IMR-90 (cell line): ENCODE results near the gene FH. TPM values are rescaled to one million over a fixed set of nuclear protein-coding genes. Genes with fewer than 3 reads are reported as not detected.

Experiments used
- ATAC-seq: fragments of 200-7000 bp; cut with Tn5 transposase; 2 replicates; pipeline ENCODE4 v1.9.1; 2020; ENCODE audit warnings: low read depth, mild to moderate bottlenecking, moderate library complexity
- BruUV-seq: library from RNA; stranded (reverse); fragments of 400-500 nt; replicated peaks from 2 replicates; lab custom pipeline; 2021; lab: Mats Ljungman, UMichigan
- CTCF ChIA-PET: fragments of 300-600 bp; formaldehyde crosslinking; extraction: SDS; loops from one replicate; lab custom pipeline; 2021; ENCODE audit warnings: antibody characterized with exemption; lab: Yijun Ruan, JAX
- POLR2A ChIA-PET: fragments of 300-600 bp; sonication (Branson Sonifier 250); formaldehyde crosslinking; loops from one replicate; lab custom pipeline; 2022; ENCODE audit warnings: antibody characterized with exemption; ENCODE audit not compliant: unreplicated experiment; lab: Charles Lee
- DNase-seq: peaks from one replicate; pipeline ENCODE4 v3.0.0; 2013
- H2AFZ ChIP-seq: replicated peaks from 2 replicates; pipeline ENCODE3; 2013; ENCODE audit warnings: low read length, mild to moderate bottlenecking; ENCODE audit not compliant: poor library complexity
- H2AK5ac ChIP-seq: 2 replicates; pipeline ENCODE4 v1.6.1; 2013; ENCODE audit warnings: low read depth, low read length, inconsistent platforms
- H2AK9ac ChIP-seq: replicated peaks from 2 replicates; pipeline ENCODE3; 2013; ENCODE audit warnings: mild to moderate bottlenecking, low read depth, low read length, moderate library complexity; ENCODE audit not compliant: poor library complexity
- H2BK120ac ChIP-seq: 2 replicates; pipeline ENCODE4 v1.6.1; 2013; ENCODE audit warnings: low read depth, low read length, inconsistent platforms
- H2BK15ac ChIP-seq: 3 replicates; pipeline ENCODE4 v1.6.1; 2013; ENCODE audit warnings: low read depth, low read length, inconsistent platforms
- H2BK20ac ChIP-seq: 2 replicates; pipeline ENCODE4 v1.6.1; 2013; ENCODE audit warnings: low read depth, mild to moderate bottlenecking, inconsistent platforms, low read length, moderate library complexity
- H2BK5ac ChIP-seq: 2 replicates; pipeline ENCODE4 v1.6.1; 2013; ENCODE audit warnings: mild to moderate bottlenecking, low read depth, low read length, inconsistent platforms; ENCODE audit not compliant: poor library complexity, severe bottlenecking
- H3K14ac ChIP-seq: replicated peaks from 2 replicates; pipeline ENCODE4 v1.6.1; 2013; ENCODE audit warnings: low read depth, low read length, inconsistent platforms
- H3K18ac ChIP-seq: 2 replicates; pipeline ENCODE4 v1.6.1; 2013; ENCODE audit warnings: low read depth, low read length, control low read depth
- H3K23ac ChIP-seq: 2 replicates; pipeline ENCODE4 v1.6.1; 2013; ENCODE audit warnings: low read depth, low read length, inconsistent platforms
- H3K27ac ChIP-seq: 2 replicates; pipeline ENCODE4 v1.5.1; 2013; ENCODE audit warnings: mild to moderate bottlenecking, control low read depth, low read length; ENCODE audit not compliant: insufficient read depth
- H3K27me3 ChIP-seq: 2 replicates; pipeline ENCODE4 v1.6.1; 2013; ENCODE audit warnings: low read length; ENCODE audit not compliant: control insufficient read depth, insufficient read depth
- H3K36me3 ChIP-seq: 2 replicates; pipeline ENCODE4 v1.6.1; 2013; ENCODE audit warnings: low read length, mixed read lengths; ENCODE audit not compliant: control insufficient read depth, insufficient read depth
- H3K4ac ChIP-seq: 2 replicates; pipeline ENCODE4 v1.6.1; 2013; ENCODE audit warnings: low read depth, low read length, inconsistent platforms
- H3K4me1 ChIP-seq: 2 replicates; pipeline ENCODE4 v1.6.1; 2013; ENCODE audit warnings: low read length, mixed read lengths; ENCODE audit not compliant: control insufficient read depth, insufficient read depth
- H3K4me2 ChIP-seq: 2 replicates; pipeline ENCODE4 v1.6.1; 2013; ENCODE audit warnings: low read depth, mild to moderate bottlenecking, control low read depth, low read length, moderate library complexity
- H3K4me3 ChIP-seq: 2 replicates; pipeline ENCODE4 v1.5.1; 2013; ENCODE audit warnings: low read depth, mild to moderate bottlenecking, control low read depth, low read length, moderate library complexity; ENCODE audit not compliant: insufficient read depth
- H3K56ac ChIP-seq: 2 replicates; pipeline ENCODE4 v1.6.1; 2013; ENCODE audit warnings: low read length, inconsistent platforms; ENCODE audit not compliant: insufficient read depth; ENCODE audit errors: extremely low read depth
- H3K79me1 ChIP-seq, 2 experiments: 2 replicates each; pipeline ENCODE4 v1.6.1; 2013; ENCODE audit warnings: low read length in 2 of 2, inconsistent platforms in 1 of 2, low read depth in 1 of 2
- H3K9ac ChIP-seq: 2 replicates; pipeline ENCODE4 v1.6.1; 2013; ENCODE audit warnings: low read depth, low read length, control low read depth
- H3K9me1 ChIP-seq: 2 replicates; pipeline ENCODE4 v1.6.1; 2013; ENCODE audit warnings: low read length, inconsistent platforms; ENCODE audit not compliant: insufficient read depth
- H3K9me3 ChIP-seq: 2 replicates; pipeline ENCODE4 v1.6.1; 2013; ENCODE audit warnings: low read length; ENCODE audit not compliant: control insufficient read depth, insufficient read depth
- H4K20me1 ChIP-seq: 2 replicates; pipeline ENCODE4 v1.6.1; 2013; ENCODE audit warnings: low read length, inconsistent platforms; ENCODE audit not compliant: insufficient read depth
- H4K5ac ChIP-seq: 2 replicates; pipeline ENCODE4 v1.6.1; 2013; ENCODE audit warnings: mild to moderate bottlenecking, low read depth, low read length, control low read depth
- H4K8ac ChIP-seq, 2 experiments: 2 replicates each; pipeline ENCODE4 v1.6.1; 2013; ENCODE audit warnings: low read depth in 2 of 2, low read length in 2 of 2, control low read depth in 1 of 2, inconsistent platforms in 1 of 2
- H4K91ac ChIP-seq: 2 replicates; pipeline ENCODE4 v1.6.1; 2013; ENCODE audit warnings: low read depth, low read length, inconsistent platforms; ENCODE audit not compliant: insufficient read depth
- BHLHE40 ChIP-seq: fragments of 150-350 bp; IDR thresholded peaks from 2 replicates; pipeline ENCODE4 v1.6.1; 2016; ENCODE audit warnings: mild to moderate bottlenecking, low read depth, low read length
- CEBPB ChIP-seq: IDR thresholded peaks from 2 replicates; pipeline ENCODE4 v1.6.1; 2012; ENCODE audit warnings: low read depth, low read length, improper control_type of control experiment
- CHD1 ChIP-seq: IDR thresholded peaks from 2 replicates; pipeline ENCODE4 v1.6.1; 2012; ENCODE audit warnings: low read depth, low read length, improper control_type of control experiment
- FOS ChIP-seq: fragments of 150-350 bp; IDR thresholded peaks from 2 replicates; pipeline ENCODE4 v1.6.1; 2016; ENCODE audit warnings: low read depth, low read length
- MAFK ChIP-seq: IDR thresholded peaks from 2 replicates; pipeline ENCODE4 v1.6.1; 2012; ENCODE audit warnings: low read depth, low read length, improper control_type of control experiment
- MAZ ChIP-seq: IDR thresholded peaks from 2 replicates; pipeline ENCODE4 v1.6.1; 2012; ENCODE audit warnings: low read depth, mild to moderate bottlenecking, low read length, improper control_type of control experiment, moderate library complexity, borderline replicate concordance
- MXI1 ChIP-seq: IDR thresholded peaks from 2 replicates; pipeline ENCODE4 v1.6.1; 2012; ENCODE audit warnings: low read depth, mild to moderate bottlenecking, low read length, moderate library complexity, borderline replicate concordance
- NFE2L2 ChIP-seq: fragments of 150-350 bp; IDR thresholded peaks from 2 replicates; pipeline ENCODE4 v1.6.1; 2016; ENCODE audit warnings: low read depth, mild to moderate bottlenecking, low read length
- POLR2A ChIP-seq: IDR thresholded peaks from 2 replicates; pipeline ENCODE4 v1.6.1; 2012; ENCODE audit warnings: mild to moderate bottlenecking, low read depth, low read length
- RAD21 ChIP-seq: IDR thresholded peaks from 2 replicates; pipeline ENCODE4 v1.6.1; 2012; ENCODE audit warnings: low read length, improper control_type of control experiment
- RCOR1 ChIP-seq: IDR thresholded peaks from 2 replicates; pipeline ENCODE4 v1.6.1; 2012; ENCODE audit warnings: mild to moderate bottlenecking, low read length, improper control_type of control experiment; ENCODE audit not compliant: insufficient replicate concordance
- RFX5 ChIP-seq: IDR thresholded peaks from 2 replicates; pipeline ENCODE4 v1.8.0; 2012; ENCODE audit warnings: low read depth, mild to moderate bottlenecking, low read length, moderate library complexity
- SMC3 ChIP-seq: fragments of 150-350 bp; IDR thresholded peaks from 2 replicates; pipeline ENCODE4 v1.6.1; 2016; ENCODE audit warnings: low read depth, mild to moderate bottlenecking, antibody characterized with exemption, low read length, moderate library complexity
- WGBS, 2 experiments: methylation state at CpG; one replicate each; pipeline versions ENCODE4 v1.1.5 to v1.1.7; 2013; ENCODE audit warnings: missing lambda C conversion rate in 2 of 2; ENCODE audit not compliant: insufficient read length in 1 of 2; ENCODE audit errors: extremely low coverage in 2 of 2; 5-methylcytosine and 5-hydroxymethylcytosine counted together
- dilution Hi-C: fragments of 300-500 bp; cut with HindIII; formaldehyde crosslinking; loops from one replicate; pipeline ENCODE4 v1.14.3; 2018; ENCODE audit warnings: low sequenced_read_pairs; ENCODE audit not compliant: unreplicated experiment
- in situ Hi-C: fragments of 300-500 bp; cut with MboI; formaldehyde crosslinking; loops from 3 replicates; pipeline ENCODE4 v1.14.3; 2019; ENCODE audit warnings: low sequenced_read_pairs, inconsistent platforms, mixed read lengths
- intact Hi-C: fragments of 100-400 bp; cut with micrococcal nuclease; formaldehyde crosslinking; loops from 2 replicates; pipeline ENCODE4 v1.10.0; 2022
- polyA plus RNA-seq, 3 experiments: library from polyadenylated mRNA; depleted of rRNA; stranded (reverse); fragments of >200 nt; gene quantifications; 2 replicates each; pipeline ENCODE4 v1.2.3, GENCODE V29; 2012; ENCODE audit warnings: low replicate concordance in 1 of 3
- total RNA-seq: library from RNA; depleted of rRNA; stranded (reverse); fragments of >200 nt; gene quantifications from 2 replicates; pipeline ENCODE4 v1.2.3, GENCODE V29; 2012
- TF ChIP-seq, protein P1 (sequence below): fragments of 150-350 bp; IDR thresholded peaks from 2 replicates; pipeline ENCODE4 v1.6.1; 2017; ENCODE audit warnings: mild to moderate bottlenecking, antibody characterized with exemption, low read length, low read depth
- TF ChIP-seq, protein P2 (sequence below): fragments of 150-350 bp; IDR thresholded peaks from 2 replicates; pipeline ENCODE4 v1.6.1; 2016; ENCODE audit warnings: low read depth, mild to moderate bottlenecking, low read length, moderate library complexity, borderline replicate concordance
- TF ChIP-seq, protein P3 (sequence below): conservative IDR thresholded peaks from 2 replicates; pipeline ENCODE4 v1.5.1; 2012; ENCODE audit warnings: mild to moderate bottlenecking, low read depth, low read length, improper control_type of control experiment

The FH gene
- total and polyA plus RNA-seq, 2 of the 4 experiments (the other 2 are of a cell fraction), result 75.5 to 78.7 TPM

DNA sequence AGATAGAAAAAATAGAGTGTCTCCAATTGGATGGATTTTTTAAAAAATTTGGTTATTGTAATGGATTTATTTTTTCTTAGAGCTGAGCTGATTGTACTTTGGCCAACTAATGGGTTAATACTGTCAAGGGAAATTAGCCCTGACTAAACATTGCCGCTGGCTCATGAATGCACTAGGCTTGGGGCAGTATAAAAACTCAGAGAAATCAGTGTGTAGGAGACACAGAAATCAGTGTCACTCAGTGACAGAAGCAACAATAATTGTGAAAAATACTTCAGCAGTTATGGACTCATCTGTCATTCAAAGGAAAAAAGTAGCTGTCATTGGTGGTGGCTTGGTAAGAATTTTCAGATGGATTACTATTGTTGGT is 12.6 kb upstream of the FH start, which contains the start of gene KMO:
KMO (plus strand) TSS at position 217 of the 370 bp plus-strand sequence; CDS start at position 284, 67 bp downstream.
- no peak within 1 kb of the TSS for H2AFZ ChIP-seq
- 0 out of 2 replicates have a peak within 1 kb of the TSS, but pooled peaks have one; percentile 32 for H2BK120ac ChIP-seq
- peak within 1 kb of the TSS; percentile 9; the same call in 1 of the 2 replicates for H3K27ac ChIP-seq
- 0% methylated on average over 1 of the region's 1 CpG; no CpG with 5 or more reads in 1 of the 2 experiments for WGBS, 2 experiments
- no peaks in the 10 kb centered on the region for H3K79me1 ChIP-seq
- H2BK20ac ChIP-seq, result no peak within 1 kb of the TSS
- ATAC-seq (peak; percentile 25; the same call in 1 of the 2 replicates), DNase-seq (peak; percentile 3)
- peak within 1 kb of the TSS; percentile 67 for H3K9ac ChIP-seq
- H4K91ac ChIP-seq, result no peak within 1 kb of the TSS; the same call in 1 of the 2 replicates
- H3K4ac ChIP-seq, result no peak within 1 kb of the TSS
- H4K20me1 ChIP-seq, result no peaks in the 10 kb centered on the region
- H3K9me1 ChIP-seq, result no peaks in the 10 kb centered on the region
- H3K4me2 ChIP-seq, result peak within 1 kb of the TSS; percentile 88
- H3K9me3 ChIP-seq, result no peaks in the 10 kb centered on the region
- ChIA-PET CTCF (interaction anchor here (1.0 to 1.3 kb wide), 2 partner anchors 306 to 466 kb away, joined by 3 to 6 read pairs; partner anchors contain the start of gene MAP1LC3C), POLR2A (no interaction called here)
- H3K14ac ChIP-seq, result no peak within 1 kb of the TSS
- no peak within 1 kb of the TSS for H2AK5ac ChIP-seq
- no peak within 1 kb of the TSS; the same call in 1 of the 2 replicates for H3K23ac ChIP-seq
- H3K18ac ChIP-seq, result no peak within 1 kb of the TSS
- no peaks in the 10 kb centered on the region for H3K36me3 ChIP-seq
- H4K5ac ChIP-seq, result no peak within 1 kb of the TSS
- dilution Hi-C loops, result no loop called here
- in situ Hi-C loops, result loop anchor here (25.0 kb wide), 1 partner anchor 455 kb away; the partner anchor contains the start of gene MAP1LC3C
- no peak within 1 kb of the TSS for H2BK15ac ChIP-seq
- H2BK5ac ChIP-seq, result peak within 1 kb of the TSS; percentile 25
- no TSS peak for BruUV-seq
- peak within 1 kb of the TSS; percentile 42 for H3K4me3 ChIP-seq
- TF ChIP-seq, protein P1, sequence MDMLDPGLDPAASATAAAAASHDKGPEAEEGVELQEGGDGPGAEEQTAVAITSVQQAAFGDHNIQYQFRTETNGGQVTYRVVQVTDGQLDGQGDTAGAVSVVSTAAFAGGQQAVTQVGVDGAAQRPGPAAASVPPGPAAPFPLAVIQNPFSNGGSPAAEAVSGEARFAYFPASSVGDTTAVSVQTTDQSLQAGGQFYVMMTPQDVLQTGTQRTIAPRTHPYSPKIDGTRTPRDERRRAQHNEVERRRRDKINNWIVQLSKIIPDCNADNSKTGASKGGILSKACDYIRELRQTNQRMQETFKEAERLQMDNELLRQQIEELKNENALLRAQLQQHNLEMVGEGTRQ, result no peak
- TF ChIP-seq MXI1, result no peak
- TF ChIP-seq CEBPB, result no peak
- TF ChIP-seq FOS, result no peak
- TF ChIP-seq, protein P2, sequence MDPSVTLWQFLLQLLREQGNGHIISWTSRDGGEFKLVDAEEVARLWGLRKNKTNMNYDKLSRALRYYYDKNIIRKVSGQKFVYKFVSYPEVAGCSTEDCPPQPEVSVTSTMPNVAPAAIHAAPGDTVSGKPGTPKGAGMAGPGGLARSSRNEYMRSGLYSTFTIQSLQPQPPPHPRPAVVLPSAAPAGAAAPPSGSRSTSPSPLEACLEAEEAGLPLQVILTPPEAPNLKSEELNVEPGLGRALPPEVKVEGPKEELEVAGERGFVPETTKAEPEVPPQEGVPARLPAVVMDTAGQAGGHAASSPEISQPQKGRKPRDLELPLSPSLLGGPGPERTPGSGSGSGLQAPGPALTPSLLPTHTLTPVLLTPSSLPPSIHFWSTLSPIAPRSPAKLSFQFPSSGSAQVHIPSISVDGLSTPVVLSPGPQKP, result no peak
- no peak for TF ChIP-seq RCOR1
- TF ChIP-seq RFX5, result no peak
- TF ChIP-seq MAFK, result no peak
- no peak for TF ChIP-seq BHLHE40
- no peak for TF ChIP-seq CHD1
- TF ChIP-seq, protein P3, sequence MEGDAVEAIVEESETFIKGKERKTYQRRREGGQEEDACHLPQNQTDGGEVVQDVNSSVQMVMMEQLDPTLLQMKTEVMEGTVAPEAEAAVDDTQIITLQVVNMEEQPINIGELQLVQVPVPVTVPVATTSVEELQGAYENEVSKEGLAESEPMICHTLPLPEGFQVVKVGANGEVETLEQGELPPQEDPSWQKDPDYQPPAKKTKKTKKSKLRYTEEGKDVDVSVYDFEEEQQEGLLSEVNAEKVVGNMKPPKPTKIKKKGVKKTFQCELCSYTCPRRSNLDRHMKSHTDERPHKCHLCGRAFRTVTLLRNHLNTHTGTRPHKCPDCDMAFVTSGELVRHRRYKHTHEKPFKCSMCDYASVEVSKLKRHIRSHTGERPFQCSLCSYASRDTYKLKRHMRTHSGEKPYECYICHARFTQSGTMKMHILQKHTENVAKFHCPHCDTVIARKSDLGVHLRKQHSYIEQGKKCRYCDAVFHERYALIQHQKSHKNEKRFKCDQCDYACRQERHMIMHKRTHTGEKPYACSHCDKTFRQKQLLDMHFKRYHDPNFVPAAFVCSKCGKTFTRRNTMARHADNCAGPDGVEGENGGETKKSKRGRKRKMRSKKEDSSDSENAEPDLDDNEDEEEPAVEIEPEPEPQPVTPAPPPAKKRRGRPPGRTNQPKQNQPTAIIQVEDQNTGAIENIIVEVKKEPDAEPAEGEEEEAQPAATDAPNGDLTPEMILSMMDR, result no peak
- no peak for TF ChIP-seq NFE2L2
- TF ChIP-seq SMC3, result no peak
- TF ChIP-seq POLR2A, result no peak
- no peak for TF ChIP-seq RAD21
- TF ChIP-seq MAZ, result no peak
- no peak within 1 kb of the TSS for H2AK9ac ChIP-seq
- intact Hi-C loops, result loop anchor here (2.0 to 10.0 kb wide), 4 partner anchors 79 to 1793 kb away; partner anchors contain the start of gene MAP1LC3C
- H3K4me1 ChIP-seq, result no peaks in the 10 kb centered on the region
- no peak within 1 kb of the TSS for H3K56ac ChIP-seq
- peaks cover 9% of the 10 kb centered on the region for H3K27me3 ChIP-seq
- peak within 1 kb of the TSS; percentile 24 to 72; a peak in 3 of 4 replicates for H4K8ac ChIP-seq
